Measurements from ENCODE around the gene ZNF618. TPM values are rescaled to one million over a fixed set of nuclear protein-coding genes. Genes with fewer than 3 reads are reported as not detected.

Gene ZNF618
- total RNA-seq, 1 experiment from 2014 or later: 3.4 TPM

- no peak for DNase-seq (ENCODE audit: low spot score)
Measured at GRCh38 chr9:113934167-113934828, 58.2 kb downstream of the ZNF618 start.

- no peak for DNase-seq (ENCODE audit: low spot score)
Measured at GRCh38 chr9:113934829-113935676, 58.9 kb downstream of the ZNF618 start.

DNA sequence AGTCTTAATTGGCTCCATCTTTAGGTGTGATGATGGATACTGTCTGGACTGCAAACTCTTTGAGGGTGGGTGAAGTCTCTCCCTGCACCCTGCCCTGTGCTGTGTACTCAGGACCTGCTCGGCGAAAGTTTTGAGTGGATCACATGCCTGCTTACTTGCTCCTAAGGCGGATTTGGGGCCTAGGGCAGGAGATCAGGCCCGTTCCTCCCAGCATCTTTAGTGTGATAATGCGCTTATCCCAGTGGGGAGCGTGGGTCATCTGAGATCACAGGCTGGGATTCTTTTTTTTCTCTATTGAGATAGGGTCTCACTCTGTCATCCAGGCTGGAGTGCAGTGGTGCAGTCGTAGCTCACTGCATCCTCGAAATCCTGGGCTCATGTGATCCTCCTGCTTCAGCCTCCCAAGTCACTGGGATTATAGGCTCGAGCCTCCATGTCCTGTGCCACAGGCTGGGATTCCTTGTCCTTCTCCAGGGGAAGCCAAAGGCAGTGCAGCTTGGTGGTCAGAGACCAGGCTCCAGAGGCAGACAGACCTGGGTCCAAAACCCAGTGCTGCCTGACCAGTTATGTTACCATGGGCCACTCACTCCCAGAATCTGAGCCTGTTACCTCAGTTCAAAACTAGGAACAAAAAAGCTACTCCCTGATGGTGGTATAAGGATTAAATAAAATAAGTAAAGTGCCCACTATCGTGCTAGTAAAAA, 59.7 kb downstream of the ZNF618 start:
- no peak for DNase-seq (ENCODE audit: low spot score)

- DNase-seq (ENCODE audit: low spot score): no peak
Measured at GRCh38 chr9:113940077-113940476, 64.0 kb downstream of the ZNF618 start.

DNA sequence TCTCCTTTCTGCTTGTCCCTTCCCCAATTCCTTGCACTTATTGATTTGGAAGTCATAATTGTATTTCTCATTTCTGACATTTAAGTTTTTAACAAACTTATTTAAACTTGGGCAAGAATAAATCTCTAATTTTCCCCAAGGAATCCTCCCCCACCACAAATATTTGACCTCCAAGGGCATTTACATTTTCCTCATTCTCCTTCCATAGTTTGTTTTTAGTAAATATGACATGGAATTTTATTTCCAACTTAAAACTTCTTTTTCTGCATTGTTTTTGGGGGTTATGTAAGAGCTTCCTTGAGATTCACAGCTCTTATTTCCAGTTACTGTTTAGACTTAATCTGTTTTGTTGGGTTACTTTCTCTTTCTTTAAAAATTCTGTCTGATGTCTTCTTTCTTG, 64.9 kb downstream of the ZNF618 start:
- no peak for DNase-seq (ENCODE audit: low spot score)

DNA sequence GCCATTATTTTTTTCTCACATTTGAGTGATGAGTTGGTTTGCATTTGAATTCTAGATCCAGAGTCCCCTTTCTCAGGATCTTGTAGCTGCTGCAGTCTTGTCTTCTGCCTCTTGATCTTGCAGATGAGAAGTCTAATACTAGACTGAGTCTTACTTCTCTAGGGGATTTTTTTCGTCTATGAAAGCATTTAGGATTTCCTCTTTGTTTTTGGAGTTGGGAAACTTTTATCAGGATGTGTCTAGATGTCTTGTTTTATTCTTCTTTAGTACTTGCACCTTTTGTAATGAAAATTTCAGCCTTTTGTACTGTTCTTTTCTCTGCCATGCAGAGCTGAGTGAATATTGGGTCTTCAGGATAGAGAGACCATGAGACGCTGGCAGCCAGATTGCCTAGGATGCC, 65.4 kb downstream of the ZNF618 start:
- DNase-seq (ENCODE audit: low spot score): no peak

- DNase-seq (ENCODE audit: low spot score): no peak
Measured at GRCh38 chr9:113943112-113944009, 67.3 kb downstream of the ZNF618 start.

DNA sequence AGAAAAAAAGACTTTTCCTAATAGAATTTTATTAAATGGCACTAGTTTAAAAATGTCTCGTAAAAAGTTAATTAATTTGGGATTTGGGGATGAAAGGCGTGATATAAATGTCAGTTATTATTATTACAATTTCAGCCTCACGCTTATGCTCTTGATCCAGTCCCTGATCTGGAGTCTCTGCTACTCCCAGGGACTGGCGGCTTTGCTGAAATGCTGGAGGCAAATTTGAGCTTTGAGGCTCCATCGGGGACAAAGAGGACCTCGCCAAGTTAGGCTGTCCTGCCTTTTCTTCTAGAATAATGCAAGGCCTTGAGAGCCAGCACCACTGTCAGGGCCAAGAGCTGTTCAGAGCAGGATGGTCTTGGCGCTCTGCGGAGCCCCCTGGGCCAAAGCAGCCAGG, 69.7 kb downstream of the ZNF618 start:
- DNase-seq (ENCODE audit: low spot score): no peak

DNA sequence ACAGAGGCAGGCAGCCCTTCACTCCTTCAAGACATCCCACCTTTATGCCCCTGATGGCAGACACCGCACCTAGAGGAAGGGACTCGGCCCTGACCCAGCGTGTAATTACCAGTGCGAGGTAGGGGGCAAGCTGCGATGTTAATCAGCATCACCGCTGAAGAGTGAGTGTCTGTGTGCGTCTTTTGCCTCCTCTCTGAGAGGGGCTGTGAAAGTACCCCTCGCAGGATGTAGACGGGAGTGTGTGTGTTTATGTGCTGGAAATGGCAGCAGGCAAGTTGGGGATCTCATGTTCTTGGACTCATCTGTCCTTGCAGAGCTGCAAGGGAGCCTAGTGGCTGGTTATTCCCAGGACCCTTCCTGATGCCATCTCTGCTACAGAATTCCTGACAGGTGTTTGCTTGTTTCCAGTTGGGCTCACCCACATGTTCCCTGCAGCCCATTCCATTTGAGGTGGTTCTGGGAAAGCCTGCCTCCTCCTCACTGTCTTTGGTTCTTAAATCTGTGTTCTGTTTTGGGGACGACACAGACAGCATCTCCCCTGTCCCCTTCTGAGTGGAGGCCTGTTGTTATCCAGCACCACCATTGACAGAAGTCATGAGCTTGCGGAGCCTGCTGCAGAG, 70.5 kb downstream of the ZNF618 start:
- no peak for DNase-seq (ENCODE audit: low spot score)

- no peak for DNase-seq (ENCODE audit: low spot score)
Measured at GRCh38 chr9:113947941-113948340, 71.8 kb downstream of the ZNF618 start.

DNA sequence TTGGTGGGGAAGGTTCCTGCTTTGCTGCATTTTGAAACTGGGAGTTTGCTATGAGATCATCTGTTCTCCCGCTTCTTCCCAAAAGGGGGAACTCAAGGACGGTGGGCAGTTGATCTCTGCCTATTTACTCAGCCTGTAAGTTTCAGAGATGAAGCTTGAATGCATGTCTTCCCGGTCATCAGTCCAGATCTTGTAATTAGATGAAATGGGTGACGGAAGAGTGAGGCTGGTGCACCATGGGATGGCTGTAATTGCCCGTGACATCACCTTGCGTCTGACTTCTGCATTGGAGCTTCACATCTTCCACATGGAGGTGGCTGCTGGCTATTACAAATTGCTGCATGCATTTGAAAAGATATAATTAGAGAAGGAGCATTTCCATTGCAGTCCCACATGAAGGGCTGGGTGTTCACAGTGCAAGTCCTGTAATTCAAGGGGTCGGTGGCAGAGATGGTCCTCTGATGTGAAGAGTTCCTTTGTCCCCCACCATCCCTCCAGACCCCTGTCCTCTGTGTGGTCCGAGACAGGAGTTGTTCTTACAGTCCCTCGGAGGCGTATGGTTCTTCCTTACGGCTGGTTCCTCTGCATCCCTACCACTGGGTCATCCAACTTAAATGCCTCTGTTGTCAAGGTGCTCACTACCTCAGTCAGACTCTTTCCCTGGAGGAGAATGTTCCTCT, 72.9 kb downstream of the ZNF618 start:
- no peak for DNase-seq (ENCODE audit: low spot score)

DNA sequence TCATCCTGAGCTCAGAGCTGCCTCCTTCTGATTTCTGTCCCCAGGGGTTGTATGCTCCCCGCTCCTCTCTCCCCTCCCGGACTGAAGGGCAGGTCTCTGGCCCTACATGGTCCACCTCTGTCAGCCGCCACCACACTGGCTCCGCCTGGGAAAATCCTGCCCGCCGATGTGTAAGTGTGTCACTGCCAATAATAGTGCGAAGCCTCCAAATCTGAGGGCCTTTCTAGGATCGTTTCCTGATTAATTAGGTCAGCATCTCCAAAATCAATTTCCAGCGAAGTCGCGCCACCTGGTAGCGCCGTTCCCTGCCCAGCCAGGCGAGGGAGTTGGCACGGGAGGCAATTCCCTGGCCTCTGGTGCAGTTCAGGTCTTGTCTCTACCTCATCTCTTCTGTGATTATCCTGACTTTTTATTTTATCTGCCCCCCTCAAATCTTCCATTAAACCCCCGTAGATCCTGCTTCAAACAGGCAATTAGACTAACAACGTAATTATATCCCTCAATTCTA, 73.5 kb downstream of the ZNF618 start:
- DNase-seq (ENCODE audit: low spot score): no peak

GRCh38 chr9:113950195-113951031, 74.3 kb downstream of the ZNF618 start:
- no peak for DNase-seq (ENCODE audit: low spot score)

DNA sequence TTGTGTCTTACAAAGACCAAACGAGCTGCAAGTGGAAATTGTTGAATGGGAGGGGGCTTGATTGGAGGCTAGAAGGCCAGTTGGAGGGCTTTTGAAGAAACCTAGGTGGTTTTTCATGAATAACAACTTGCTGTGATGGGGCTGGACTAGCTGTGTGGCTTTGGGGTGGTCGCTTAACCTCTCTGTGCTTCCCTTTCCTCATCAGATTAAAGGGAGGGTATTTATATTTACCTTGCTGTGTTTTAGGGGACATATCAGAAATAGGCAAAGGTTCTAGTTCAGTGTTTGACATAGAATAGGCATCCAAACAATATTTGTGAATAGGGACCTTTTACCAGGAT, 74.9 kb downstream of the ZNF618 start:
- no peak for DNase-seq (ENCODE audit: low spot score)

- DNase-seq (ENCODE audit: low spot score): no peak
Measured at GRCh38 chr9:113952676-113953075, 76.6 kb downstream of the ZNF618 start.

GRCh38 chr9:113953531-113953930, 77.4 kb downstream of the ZNF618 start:
- DNase-seq (ENCODE audit: low spot score): no peak

- DNase-seq (ENCODE audit: low spot score): no peak
Measured at GRCh38 chr9:113954591-113954990, 78.5 kb downstream of the ZNF618 start.

DNA sequence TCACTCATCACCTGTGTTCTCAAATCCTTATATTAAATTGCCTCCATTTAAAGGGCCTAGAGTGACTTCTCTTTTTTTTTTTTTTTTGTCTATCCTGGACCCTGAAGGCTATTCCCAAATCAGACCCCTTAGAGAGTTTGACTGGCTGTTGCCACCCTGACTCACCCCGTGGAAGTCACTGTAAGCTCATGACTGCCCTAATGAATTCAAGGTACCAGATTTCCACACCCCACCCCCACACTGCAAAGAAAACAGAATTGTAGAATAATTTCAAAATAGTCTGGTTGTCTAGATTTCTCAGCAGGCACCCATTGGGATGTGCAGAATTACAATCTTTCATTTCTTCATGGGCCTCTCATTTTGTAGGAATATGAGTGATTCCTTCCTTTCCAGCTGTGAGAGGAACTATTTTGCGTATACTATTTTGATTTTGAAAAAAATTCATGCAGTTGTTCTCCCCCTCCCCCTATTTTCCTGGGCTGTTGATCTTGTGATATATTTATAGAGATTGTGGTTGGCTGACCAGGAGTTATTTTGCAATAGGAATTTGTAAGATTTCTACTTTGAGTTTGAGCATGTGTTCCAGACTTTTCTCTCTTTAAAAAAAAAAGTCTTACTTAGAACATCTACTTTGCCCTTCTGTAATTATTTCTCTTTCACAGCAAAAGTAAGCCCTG, 79.1 kb downstream of the ZNF618 start:
- DNase-seq (ENCODE audit: low spot score): peak; percentile 20

DNA sequence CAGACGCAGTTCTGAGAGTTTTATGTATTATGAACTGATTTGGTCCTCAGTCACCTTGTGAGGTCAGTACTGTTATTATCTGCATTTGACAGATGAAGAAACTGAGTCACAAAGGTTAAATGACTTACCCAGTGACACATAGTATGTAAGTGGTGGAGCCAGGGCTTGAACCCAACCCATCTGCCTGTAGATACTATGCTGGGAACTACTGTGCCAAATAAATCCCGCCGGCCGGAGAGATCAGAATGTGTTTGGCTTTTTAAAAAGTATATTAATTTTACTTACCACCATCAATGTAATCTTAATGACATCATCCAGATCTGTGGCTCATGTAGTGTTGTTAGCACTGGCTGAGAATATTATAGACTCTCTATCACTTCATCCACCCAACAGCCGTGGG, 80.8 kb downstream of the ZNF618 start:
- DNase-seq (ENCODE audit: low spot score): no peak
